HFF-Myc (cell line): ENCODE data around the gene FAM193B.

Experiments used
- DNase-seq: peaks from one replicate; pipeline ENCODE4 v3.0.0-alpha.2; 2011; ENCODE audit warnings: low read depth; ENCODE audit errors: extremely low read depth
- H3K4me3 ChIP-seq: replicated peaks from 2 replicates; pipeline ENCODE4 v1.5.1; 2011; ENCODE audit warnings: low read depth, mild to moderate bottlenecking, control low read depth, low read length
- TF ChIP-seq, protein P1 (sequence below): IDR thresholded peaks from 2 replicates; pipeline ENCODE4 v1.5.1; 2012; ENCODE audit warnings: mild to moderate bottlenecking, low read depth, low read length, control low read depth; ENCODE audit errors: missing control alignments

Gene FAM193B

DNA sequence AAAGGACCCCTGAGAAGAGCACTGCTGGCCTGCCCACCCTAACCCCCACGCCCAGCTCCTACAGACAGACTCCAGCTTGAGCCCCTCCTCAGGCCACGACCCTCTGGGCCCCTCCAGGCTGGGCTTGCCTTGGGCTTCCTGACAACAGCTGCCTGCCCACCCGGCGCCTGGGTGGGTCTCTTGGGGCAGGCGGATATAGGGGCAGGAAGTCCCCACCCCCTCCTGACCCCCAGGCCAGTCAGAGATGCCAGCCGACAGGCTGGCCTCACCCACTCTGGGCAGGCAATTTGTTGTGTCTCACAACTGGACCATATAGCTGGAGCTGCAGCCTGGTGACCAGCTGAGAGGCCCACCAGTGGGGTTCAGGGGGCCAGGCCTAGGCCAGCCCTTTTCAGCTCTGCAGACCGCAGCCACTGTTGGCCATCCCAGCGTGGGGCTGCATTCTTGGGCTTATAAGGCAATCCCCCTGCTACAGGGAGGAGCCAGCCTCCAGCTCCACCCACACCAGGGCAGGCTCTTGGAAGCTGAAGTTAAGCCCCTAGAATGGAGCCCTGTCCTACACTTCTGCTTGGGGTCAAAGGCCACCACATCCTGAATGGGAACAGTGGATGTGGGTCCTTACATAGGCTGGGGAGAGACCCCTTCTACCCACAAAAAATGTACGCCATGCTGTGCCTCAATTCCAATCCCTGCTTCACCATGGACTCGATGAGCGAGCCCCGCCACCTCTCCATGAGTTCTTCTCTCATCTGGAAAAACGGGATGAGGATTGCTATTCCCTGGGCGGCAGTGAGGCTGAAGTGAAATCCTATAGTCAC, 58.9 kb downstream of the FAM193B start:
- peak; percentile 80 for DNase-seq
- TF ChIP-seq, protein P1, sequence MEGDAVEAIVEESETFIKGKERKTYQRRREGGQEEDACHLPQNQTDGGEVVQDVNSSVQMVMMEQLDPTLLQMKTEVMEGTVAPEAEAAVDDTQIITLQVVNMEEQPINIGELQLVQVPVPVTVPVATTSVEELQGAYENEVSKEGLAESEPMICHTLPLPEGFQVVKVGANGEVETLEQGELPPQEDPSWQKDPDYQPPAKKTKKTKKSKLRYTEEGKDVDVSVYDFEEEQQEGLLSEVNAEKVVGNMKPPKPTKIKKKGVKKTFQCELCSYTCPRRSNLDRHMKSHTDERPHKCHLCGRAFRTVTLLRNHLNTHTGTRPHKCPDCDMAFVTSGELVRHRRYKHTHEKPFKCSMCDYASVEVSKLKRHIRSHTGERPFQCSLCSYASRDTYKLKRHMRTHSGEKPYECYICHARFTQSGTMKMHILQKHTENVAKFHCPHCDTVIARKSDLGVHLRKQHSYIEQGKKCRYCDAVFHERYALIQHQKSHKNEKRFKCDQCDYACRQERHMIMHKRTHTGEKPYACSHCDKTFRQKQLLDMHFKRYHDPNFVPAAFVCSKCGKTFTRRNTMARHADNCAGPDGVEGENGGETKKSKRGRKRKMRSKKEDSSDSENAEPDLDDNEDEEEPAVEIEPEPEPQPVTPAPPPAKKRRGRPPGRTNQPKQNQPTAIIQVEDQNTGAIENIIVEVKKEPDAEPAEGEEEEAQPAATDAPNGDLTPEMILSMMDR: no peak
- peak overlapping the region; percentile 80 for H3K4me3 ChIP-seq

- H3K4me3 ChIP-seq: peak overlapping the region; percentile 80
Observed at GRCh38 chr5:177494346-177495195, 59.8 kb downstream of the FAM193B start.

DNA sequence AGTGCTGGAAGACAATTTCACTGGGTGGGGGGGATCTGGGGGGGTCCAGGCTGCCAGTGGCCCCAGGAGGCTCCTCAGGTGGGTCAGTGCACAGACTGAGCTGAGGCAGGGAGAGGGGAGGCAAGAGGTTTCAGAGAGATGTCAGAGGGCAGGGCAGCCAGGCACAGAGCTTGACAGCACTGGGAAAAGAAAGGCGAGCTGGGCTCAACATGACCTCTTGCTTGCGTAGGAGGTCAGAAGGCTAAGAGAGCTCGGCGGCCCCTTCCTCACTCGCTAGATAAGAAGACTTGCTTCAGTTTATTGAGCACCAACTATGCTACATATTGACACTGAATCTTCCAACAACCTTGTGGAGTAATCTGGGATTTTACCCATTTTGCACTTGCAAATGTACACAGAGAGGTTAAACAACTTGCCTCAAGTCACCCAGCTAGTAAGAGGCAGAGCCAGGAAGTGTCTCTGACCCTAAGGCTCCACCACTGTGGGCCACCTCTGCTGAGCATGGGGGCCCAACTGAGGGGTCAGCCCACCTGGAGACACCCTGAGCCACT, 60.5 kb downstream of the FAM193B start:
- no peak for DNase-seq
- TF ChIP-seq, protein P1: no peak
- H3K4me3 ChIP-seq: peak overlapping the region; percentile 80

More at GRCh38 chr5:177494346-177495195, 59.8 kb downstream of the FAM193B start:
- peak; percentile 65 for DNase-seq
- TF ChIP-seq, protein P1: peak; percentile 36

- TF ChIP-seq, protein P1: no peak
- H3K4me3 ChIP-seq: no peak overlapping the region
- no peak for DNase-seq
Observed at GRCh38 chr5:177492841-177493240, 61.5 kb downstream of the FAM193B start.

- H3K4me3 ChIP-seq: no peak overlapping the region
- no peak for DNase-seq
- TF ChIP-seq, protein P1: no peak
Observed at GRCh38 chr5:177491983-177492746, 62.2 kb downstream of the FAM193B start.

GRCh38 chr5:177491429-177491945, 62.9 kb downstream of the FAM193B start:
- TF ChIP-seq, protein P1: peak; percentile 78
- no peak for DNase-seq
- H3K4me3 ChIP-seq: no peak overlapping the region
